OCI-LY3 (cell line): ENCODE results near the gene BANP.
"Not testable (repeated sequence)": the region's sequence is repeated elsewhere in the genome, so short reads cannot be mapped to it uniquely, and the experiment has no call there.

Experiments
- CTCF ChIP-seq: fragments of 200-600, 300-600 bp; sonication (generic); IDR thresholded peaks from 2 replicates; pipeline ENCODE4 v1.5.1; 2014; ENCODE audit warnings: antibody characterized with exemption, low read length, low read depth
- EZH2phosphoT487 ChIP-seq: fragments of 200-600 bp; shearing (Covaris generic); IDR thresholded peaks from 2 replicates; pipeline ENCODE4 v1.6.1; 2018; ENCODE audit warnings: antibody characterized with exemption, mixed run types, low read depth

- TF ChIP-seq CTCF, EZH2phosphoT487: not testable (repeated sequence)
These were observed 140.7 kb downstream of the BANP start for GRCh38 chr16:88091972-88092302.
